ENCODE measurements around the gene PAIP1.
A peak's percentile ranks its signal among the peaks of the same experiment; 100 is the strongest.
"Not testable (repeated sequence)": the region's sequence is repeated elsewhere in the genome, so short reads cannot be mapped to it uniquely, and the experiment has no call there.

PAIP1 gene

DNA sequence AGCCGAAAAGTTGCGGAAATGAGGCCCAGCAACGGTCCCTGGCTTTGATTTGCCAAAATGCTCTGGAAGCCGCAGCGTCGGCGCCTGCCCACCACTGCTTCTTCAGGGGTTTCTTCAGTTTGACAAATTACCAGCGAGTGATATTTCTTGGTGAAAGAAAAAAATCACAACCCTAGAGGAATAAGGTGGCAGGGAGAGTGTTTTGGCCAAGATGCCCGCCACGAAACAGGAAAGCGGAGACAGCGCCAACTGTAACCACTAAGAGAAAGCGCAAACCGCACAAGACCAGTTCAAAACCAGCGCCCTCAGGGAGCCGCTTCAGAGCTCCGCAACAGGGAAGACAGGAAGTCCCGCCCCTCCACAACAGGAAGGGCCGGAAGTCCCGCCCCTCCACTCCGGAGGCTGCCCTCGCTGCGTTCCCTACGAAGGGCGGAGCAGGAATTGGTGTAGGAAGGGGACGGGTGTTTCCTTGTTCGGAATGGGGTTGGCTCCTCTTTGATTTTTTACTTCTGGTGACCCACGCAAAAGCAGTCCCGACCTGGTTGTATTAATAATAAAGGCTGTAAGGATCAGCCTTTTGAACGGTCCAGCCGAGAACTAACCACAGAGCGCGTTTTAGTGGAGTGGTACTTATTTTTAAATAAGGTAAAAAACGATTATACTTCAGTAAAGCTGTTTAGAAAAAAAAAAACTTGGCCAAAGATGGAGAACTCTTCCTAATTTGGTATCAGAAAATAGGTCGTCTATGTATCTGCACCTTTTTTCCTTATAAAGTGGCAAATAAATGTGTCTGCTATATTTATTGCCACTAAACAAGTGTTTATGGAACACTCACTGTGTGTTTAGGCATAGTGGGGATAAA is 41.8 kb downstream of the PAIP1 start, which contains the start of gene C5orf34:
Gene C5orf34 (minus strand): TSS at position 333 of the 862 bp plus-strand sequence. CDS start 5,809 bp downstream, outside the sequence.
- Mint-ChIP-seq H3K27me3 (ENCODE audit: low read depth) (no peaks in the 10 kb centered on the region), H3K9me3 (no peaks in the 10 kb centered on the region), H3K27ac (peak within 1 kb of the TSS; percentile 97), H3K4me3 (peak within 1 kb of the TSS; percentile 90), H3K36me3 (ENCODE audit: low read depth) (peaks cover 9% of the 10 kb centered on the region), H3K4me1 (ENCODE audit: low read depth) (peaks cover 30% of the 10 kb centered on the region)

DNA sequence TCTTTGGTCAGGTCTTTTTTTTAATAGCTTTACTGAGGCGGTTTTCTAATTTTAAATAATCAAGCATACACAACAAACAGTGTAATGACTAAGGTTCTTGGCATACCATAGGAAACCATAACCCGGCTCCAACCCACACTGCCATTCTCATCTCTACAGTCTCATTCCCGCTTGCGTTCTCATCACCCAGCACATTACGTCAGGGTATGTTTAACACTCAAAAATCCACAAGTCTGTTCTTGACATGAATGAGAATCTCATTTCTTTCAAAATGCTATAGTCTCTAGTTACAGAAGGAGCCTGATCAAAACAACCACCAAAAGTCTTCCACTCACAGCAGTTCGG is 42.4 kb downstream of the PAIP1 start:
- H3K4me3 Mint-ChIP-seq: peak overlapping the region; percentile 90
- no peaks in the 10 kb centered on the region for H3K9me3 Mint-ChIP-seq
- peaks cover 9% of the 10 kb centered on the region for H3K36me3 Mint-ChIP-seq (ENCODE audit: low read depth)
- peaks cover 30% of the 10 kb centered on the region for H3K4me1 Mint-ChIP-seq (ENCODE audit: low read depth)
- H3K27ac Mint-ChIP-seq: peak overlapping the region; percentile 97
- H3K27me3 Mint-ChIP-seq (ENCODE audit: low read depth): no peaks in the 10 kb centered on the region

DNA sequence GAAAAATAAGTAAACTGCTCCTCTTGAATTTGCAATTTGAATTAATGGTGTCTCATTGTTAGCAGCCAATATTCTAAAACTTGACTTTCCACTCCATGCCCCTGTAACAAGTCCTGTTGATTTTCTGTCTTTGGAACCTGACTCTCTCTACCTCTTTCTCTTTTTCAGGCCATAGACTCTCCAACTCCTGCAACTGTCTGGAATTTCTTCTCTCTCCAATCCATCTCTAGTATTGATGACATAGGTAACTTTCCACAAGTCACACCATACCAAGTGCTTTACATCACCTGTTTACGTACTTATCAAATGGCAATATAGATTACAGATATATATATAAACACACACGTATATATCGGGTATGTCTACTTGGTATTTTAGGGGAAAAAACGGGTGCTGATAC is 42.9 kb downstream of the PAIP1 start:
- Mint-ChIP-seq H3K4me3 (peak overlapping the region; percentile 90), H3K36me3 (ENCODE audit: low read depth) (peaks cover 9% of the 10 kb centered on the region)

DNA sequence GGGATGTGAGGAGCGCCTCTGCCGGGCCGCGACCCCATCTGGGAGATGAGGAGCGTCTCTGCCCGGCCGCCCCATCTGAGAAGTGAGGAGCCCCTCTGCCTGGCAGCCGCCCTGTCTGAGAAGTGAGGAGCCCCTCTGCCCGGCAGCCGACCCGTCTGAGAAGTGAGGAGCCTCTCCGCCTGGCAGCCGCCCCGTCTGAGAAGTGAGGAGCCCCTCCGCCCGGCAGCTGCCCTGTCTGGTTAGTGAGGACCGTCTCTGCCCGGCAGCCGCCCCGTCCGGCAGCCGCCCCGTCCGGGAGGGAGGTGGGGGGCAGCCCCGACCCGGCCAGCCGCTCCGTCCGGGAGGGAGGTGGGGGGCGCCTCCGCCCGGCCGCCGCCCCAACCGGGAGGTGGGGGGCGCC is 45.8 kb downstream of the PAIP1 start:
- H3K4me3 Mint-ChIP-seq; H3K27me3 Mint-ChIP-seq (ENCODE audit: low read depth); H3K27ac Mint-ChIP-seq; H3K9me3 Mint-ChIP-seq: not testable (repeated sequence)
- peaks cover 13% of the 10 kb centered on the region for H3K36me3 Mint-ChIP-seq (ENCODE audit: low read depth)
- H3K4me1 Mint-ChIP-seq (ENCODE audit: low read depth): peaks cover 24% of the 10 kb centered on the region

More for the DNA sequence above, 42.9 kb downstream of the PAIP1 start:
- Mint-ChIP-seq H3K9me3 (no peaks in the 10 kb centered on the region), H3K4me1 (ENCODE audit: low read depth) (peaks cover 30% of the 10 kb centered on the region), H3K27me3 (ENCODE audit: low read depth) (no peaks in the 10 kb centered on the region), H3K27ac (peak overlapping the region; percentile 97)

DNA sequence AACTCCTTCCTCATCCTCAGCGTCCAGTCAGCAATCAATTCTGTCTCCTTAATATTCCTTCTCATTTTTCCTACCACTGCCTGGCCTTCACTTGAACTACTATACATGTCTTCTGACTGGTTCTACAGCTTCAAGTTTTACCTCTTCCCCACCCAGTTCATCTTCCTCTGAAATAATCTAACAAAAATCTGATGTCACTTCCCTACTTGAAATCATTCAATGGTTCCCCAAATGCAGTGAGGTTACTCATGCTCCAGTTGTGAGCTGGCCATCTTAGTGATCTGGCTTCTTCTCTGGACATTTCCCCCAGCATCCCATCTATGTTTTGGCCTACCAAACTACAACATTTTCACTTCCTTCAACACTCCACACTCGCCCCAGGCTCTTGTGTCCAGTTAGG is 58.3 kb downstream of the PAIP1 start:
- Mint-ChIP-seq H3K9me3 (no peaks in the 10 kb centered on the region), H3K4me1 (ENCODE audit: low read depth) (no peaks in the 10 kb centered on the region), H3K36me3 (ENCODE audit: low read depth) (peaks cover 9% of the 10 kb centered on the region), H3K27me3 (ENCODE audit: low read depth) (no peaks in the 10 kb centered on the region), H3K27ac (no peak overlapping the region), H3K4me3 (no peak overlapping the region)

DNA sequence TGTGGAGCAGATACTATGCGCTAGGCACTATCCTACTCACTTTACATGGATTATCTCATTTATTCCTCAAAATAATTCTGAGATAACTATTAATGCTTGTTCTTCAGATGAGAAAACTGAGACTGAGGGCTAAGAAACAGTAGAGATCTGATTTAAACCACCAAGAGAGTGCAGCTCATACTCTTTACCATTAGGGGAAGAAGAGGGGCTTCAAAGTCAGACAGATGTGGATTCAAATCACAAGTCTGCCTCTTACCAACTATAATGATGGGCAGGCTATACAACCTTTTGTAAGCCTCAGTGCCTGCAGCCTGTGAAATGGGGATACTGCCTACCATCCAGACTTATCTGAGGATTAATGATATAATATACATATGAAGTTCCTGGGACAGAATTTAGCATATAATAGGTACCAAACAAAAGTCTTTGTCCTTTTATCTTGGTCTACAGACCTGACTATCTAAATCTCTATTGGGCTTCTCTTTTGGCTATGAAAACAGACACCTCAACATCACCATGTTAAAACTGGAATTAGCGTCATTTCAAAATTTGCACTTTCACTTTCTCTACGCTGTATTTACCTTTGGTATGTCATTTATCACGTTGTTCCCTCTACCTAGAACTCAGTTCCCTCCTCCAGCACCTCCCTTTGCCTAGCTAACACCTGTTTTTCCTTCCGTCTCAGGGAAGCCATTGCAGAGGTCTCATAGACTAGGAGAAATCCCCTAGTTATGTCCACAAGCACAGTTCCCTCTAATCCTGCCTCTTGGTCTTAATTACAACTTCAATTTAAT is 59.4 kb downstream of the PAIP1 start:
- no peak overlapping the region for H3K4me3 Mint-ChIP-seq
- no peaks in the 10 kb centered on the region for H3K9me3 Mint-ChIP-seq
- no peaks in the 10 kb centered on the region for H3K27me3 Mint-ChIP-seq (ENCODE audit: low read depth)
- peaks cover 5% of the 10 kb centered on the region for H3K36me3 Mint-ChIP-seq (ENCODE audit: low read depth)
- H3K27ac Mint-ChIP-seq: no peak overlapping the region
- H3K4me1 Mint-ChIP-seq (ENCODE audit: low read depth): no peaks in the 10 kb centered on the region

DNA sequence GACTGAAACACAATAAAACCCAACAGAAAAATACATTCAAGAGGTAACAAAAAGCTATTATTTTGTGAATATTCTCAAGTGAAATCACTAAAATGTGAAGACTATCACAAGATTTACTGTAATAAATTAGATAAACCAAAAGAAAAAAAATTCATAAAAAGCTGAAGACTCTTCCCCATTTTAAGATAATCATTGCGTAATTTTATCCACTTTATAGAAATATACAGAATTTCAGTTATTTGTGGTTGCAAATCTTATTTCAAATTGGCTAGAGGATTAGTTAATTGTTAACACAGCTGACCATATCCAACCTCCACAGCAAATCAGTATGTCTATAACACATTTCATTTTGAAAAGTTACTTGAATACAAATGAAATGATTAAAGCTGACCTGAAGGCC is 65.6 kb downstream of the PAIP1 start:
- Mint-ChIP-seq H3K9me3 (no peaks in the 10 kb centered on the region), H3K4me1 (ENCODE audit: low read depth) (no peaks in the 10 kb centered on the region), H3K36me3 (ENCODE audit: low read depth) (peaks cover 5% of the 10 kb centered on the region)

DNA sequence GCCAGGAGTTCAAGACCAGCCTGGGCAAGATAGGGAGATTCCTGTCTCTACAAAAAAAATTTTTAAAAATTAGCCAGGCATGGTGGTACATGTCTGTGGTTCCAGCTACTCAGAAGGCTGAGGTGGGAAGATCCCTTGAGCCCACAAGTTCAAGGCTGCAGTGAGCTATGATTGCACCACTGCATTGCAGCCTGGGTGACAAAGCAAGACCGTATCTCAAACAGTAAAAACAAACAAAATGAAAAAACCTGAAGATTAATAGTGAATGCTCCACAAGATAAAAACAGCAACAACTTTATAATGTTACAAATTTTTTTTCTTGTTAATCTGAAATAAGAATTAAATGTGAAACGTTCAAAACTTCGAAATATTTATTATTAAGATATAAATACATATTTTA is 70.5 kb downstream of the PAIP1 start:
- no peaks in the 10 kb centered on the region for H3K9me3 Mint-ChIP-seq
- no peak overlapping the region for H3K27ac Mint-ChIP-seq
- no peaks in the 10 kb centered on the region for H3K27me3 Mint-ChIP-seq (ENCODE audit: low read depth)
- H3K4me3 Mint-ChIP-seq: no peak overlapping the region
- peaks cover 9% of the 10 kb centered on the region for H3K36me3 Mint-ChIP-seq (ENCODE audit: low read depth)
- peaks cover 30% of the 10 kb centered on the region for H3K4me1 Mint-ChIP-seq (ENCODE audit: low read depth)

More for the DNA sequence above, 65.6 kb downstream of the PAIP1 start:
- H3K27ac Mint-ChIP-seq: no peak overlapping the region
- no peak overlapping the region for H3K4me3 Mint-ChIP-seq
- no peaks in the 10 kb centered on the region for H3K27me3 Mint-ChIP-seq (ENCODE audit: low read depth)

DNA sequence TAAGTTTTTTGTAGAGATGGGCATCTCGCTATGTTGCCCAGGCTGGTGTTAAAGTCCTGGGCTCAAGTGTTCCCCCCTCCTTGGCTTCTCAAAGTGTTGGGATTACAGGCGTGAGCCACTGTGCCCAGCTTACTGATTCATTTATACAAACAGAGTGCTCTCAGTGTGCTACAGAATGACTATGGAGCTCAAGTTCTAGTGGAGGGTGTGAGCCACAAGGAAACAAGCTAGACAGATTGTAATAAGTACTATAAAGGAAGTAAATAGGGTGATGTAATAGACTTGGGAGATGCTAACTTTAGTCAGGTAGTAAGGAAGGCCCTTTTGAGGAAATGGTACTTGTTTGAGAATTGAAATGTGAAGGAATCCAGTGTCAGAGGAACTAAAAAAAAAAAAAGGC is 71.5 kb downstream of the PAIP1 start:
- H3K36me3 Mint-ChIP-seq (ENCODE audit: low read depth): peaks cover 9% of the 10 kb centered on the region
- no peaks in the 10 kb centered on the region for H3K27me3 Mint-ChIP-seq (ENCODE audit: low read depth)
- H3K9me3 Mint-ChIP-seq: no peaks in the 10 kb centered on the region
- H3K27ac Mint-ChIP-seq: peak overlapping the region; percentile 100
- H3K4me1 Mint-ChIP-seq (ENCODE audit: low read depth): peaks cover 31% of the 10 kb centered on the region
- H3K4me3 Mint-ChIP-seq: peak overlapping the region; percentile 4

DNA sequence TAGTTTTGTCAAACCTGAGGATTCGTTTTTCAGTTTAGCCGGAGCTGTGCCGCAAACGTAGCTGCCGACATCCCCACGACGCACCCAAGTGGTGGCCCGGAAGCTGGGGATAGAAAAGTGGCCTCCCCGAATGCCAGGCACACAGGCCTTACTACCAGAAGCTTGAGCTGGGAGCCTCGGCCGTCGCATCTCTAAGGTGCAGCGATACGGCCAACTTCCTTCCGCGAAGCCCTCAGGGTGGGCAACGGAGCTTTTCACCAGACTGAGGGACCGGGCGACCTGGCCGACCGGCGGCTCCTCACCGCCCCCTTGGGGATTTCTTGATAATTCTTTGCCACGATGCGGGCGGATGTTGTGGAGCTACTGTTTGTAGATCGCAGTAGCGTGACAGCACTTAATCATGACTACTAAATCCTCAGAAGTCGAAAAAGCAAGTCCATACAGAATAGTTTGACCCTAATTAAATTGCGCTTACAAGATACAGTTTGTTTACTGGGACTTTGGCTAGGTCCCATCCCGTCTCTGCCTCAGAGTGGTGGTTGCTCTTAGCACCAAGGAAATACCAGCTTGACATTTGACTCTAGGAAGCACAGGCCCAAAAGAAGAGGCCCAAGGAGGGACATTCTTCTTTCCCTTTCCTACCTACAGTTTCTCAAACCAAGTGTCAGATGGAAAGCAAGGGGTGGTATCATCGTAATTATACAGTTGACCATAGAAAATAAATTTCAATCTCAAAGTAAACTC is 72.6 kb downstream of the PAIP1 start:
- Mint-ChIP-seq H3K4me1 (ENCODE audit: low read depth) (peaks cover 31% of the 10 kb centered on the region), H3K4me3 (peak overlapping the region; percentile 95), H3K36me3 (ENCODE audit: low read depth) (peaks cover 8% of the 10 kb centered on the region), H3K27me3 (ENCODE audit: low read depth) (no peaks in the 10 kb centered on the region), H3K27ac (peak overlapping the region; percentile 100), H3K9me3 (no peaks in the 10 kb centered on the region)

DNA sequence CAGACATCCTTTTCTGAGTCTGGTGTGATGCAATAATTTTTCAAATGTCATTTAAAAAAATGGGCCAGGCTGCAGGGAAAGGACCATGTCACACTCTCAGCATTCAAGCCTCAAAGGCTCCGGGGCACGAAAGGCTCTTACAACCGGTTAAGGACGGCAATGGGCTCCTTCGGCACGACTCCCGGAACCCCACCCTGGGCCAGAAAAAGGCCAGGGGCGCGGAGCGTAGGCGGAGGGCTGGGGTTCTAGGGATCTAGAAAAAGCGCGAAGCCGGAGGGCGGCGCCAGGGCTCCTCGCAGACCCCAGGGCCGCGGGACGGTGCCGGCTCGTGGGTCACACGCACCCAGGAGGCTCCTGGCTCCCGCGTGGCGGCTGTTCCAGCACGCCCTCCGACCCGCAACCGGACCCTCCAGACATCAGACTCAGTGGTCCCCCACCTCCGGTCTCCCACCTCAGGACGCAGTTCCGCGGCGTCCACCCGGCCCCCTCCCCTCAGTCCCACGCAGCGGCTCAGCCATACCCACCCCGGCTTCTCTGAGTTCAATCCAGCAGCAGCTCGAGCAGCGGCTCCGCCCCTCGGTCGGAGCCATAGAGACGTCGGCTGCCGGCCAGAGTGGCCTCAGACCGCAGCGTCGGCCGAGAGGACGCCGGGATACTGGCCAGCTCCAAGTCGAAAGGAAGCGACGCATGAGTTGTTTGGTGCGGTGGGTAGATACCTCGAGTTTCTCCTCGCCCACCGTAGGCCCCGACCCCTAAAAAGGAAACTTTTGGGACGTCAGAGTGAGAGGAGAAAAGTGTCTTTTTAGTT is 73.4 kb downstream of the PAIP1 start, which contains the start of gene TMEM267:
Gene TMEM267 (minus strand): TSS at position 568 of the 808 bp plus-strand sequence. CDS start 29,896 bp downstream, outside the sequence.
- Mint-ChIP-seq H3K9me3 (no peaks in the 10 kb centered on the region), H3K4me3 (peak within 1 kb of the TSS; percentile 95), H3K27me3 (ENCODE audit: low read depth) (no peaks in the 10 kb centered on the region), H3K36me3 (ENCODE audit: low read depth) (peaks cover 7% of the 10 kb centered on the region), H3K27ac (peak within 1 kb of the TSS; percentile 100), H3K4me1 (ENCODE audit: low read depth) (peaks cover 31% of the 10 kb centered on the region)

DNA sequence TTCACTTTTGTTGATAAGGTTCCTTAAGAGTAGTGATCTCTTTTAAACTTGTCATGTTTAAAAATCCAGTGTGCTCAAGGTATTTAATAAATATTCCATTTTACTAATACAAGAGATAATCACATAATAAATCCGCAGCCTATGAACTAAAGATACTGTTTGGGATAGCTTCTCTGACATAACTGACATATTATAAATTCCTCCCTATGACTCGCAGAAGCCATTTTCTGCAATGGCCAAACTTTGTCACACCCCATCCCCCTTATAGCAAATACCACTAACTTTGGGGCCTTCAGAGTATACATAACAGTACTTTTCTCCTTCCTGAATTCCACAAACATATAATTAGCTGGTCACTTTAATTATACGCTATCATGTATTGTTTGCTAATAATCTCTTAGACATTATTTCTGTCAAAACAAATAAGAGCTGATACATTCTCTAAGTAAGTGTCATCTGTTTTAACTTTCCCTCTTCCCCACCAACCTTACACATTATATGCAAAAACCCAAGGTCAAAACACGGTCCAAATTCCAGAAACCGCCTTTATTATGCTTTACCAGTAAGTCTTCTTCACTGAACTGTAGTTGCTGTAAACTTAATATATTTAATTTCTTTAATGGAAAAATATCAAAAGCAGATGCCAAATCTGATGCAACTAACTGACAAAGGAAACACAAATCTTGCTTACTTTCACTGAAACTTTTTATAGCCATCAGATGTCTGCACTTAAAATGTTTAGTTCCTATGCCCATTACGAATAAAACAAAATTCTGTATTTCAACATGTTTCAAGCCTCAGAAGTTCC is 74.2 kb downstream of the PAIP1 start:
- Mint-ChIP-seq H3K36me3 (ENCODE audit: low read depth) (peaks cover 6% of the 10 kb centered on the region), H3K4me3 (peak overlapping the region; percentile 95), H3K4me1 (ENCODE audit: low read depth) (peaks cover 31% of the 10 kb centered on the region), H3K9me3 (no peaks in the 10 kb centered on the region), H3K27me3 (ENCODE audit: low read depth) (no peaks in the 10 kb centered on the region), H3K27ac (peak overlapping the region; percentile 100)

Measured in T-helper 1 cell treated with Interleukin-12 subunit alpha and Interleukin-12 subunit beta and Interleukin-4 antibody, amounts not matched to agents 30 μg/mL and 1 μg/mL, for 36 hours (primary cell).